ENCODE results near the gene STK10.
"Not testable (repeated sequence)": the region's sequence is repeated elsewhere in the genome, so short reads cannot be mapped to it uniquely, and the experiment has no call there.

STK10 gene

DNA sequence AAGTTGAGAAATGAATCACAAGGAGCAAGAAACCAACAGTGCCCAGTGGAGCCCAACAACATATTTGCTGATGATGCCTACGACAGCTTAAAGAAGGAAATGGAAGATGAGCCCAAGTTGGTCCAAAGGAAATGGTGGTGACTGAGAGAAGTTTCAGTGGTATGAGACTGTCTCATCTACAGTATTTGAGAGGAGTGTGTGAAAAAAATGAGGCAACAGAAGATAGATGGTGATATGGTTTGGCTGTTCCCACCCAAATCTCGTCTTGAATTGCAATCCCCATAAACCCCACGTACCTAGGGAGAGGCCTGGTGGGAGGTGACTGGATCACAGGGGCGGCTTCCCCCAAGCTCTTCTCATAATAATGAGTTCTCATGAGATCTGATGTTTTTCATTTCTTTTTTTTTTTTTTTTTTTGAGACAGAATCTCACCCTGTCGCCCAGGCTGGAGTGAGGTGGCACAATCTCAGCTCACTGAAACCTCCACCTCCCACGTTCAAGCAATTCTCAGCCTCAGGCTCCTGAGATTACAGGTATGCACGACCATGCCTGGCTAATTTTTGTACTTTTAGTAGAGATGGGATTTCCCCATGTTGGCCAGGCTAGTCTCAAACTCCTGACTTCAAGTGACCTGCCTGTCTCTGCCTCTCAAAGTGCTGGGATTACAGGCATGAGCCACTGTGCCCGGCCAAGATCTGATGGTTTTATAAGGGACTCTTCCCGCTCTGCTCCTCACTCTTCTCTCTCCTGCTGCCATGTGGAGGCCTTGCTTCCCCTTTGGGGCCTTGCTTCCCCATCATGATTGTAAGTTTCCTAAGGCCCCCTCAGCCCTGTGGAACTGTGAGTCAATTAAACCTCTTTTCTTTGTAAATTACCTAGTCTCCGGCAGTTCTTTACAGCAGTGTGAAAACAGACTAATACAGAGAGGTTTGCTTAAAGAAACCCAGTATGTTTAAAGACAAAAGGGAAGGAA, 36.2 kb upstream of the STK10 start:
- TF ChIP-seq, protein P1, sequence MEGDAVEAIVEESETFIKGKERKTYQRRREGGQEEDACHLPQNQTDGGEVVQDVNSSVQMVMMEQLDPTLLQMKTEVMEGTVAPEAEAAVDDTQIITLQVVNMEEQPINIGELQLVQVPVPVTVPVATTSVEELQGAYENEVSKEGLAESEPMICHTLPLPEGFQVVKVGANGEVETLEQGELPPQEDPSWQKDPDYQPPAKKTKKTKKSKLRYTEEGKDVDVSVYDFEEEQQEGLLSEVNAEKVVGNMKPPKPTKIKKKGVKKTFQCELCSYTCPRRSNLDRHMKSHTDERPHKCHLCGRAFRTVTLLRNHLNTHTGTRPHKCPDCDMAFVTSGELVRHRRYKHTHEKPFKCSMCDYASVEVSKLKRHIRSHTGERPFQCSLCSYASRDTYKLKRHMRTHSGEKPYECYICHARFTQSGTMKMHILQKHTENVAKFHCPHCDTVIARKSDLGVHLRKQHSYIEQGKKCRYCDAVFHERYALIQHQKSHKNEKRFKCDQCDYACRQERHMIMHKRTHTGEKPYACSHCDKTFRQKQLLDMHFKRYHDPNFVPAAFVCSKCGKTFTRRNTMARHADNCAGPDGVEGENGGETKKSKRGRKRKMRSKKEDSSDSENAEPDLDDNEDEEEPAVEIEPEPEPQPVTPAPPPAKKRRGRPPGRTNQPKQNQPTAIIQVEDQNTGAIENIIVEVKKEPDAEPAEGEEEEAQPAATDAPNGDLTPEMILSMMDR (IDR thresholded peaks at IDR 0.05; ENCODE audit: low read depth, low read length): no peak
- no peak overlapping the region for H3K4me3 ChIP-seq (ENCODE audit: low read depth, low read length)

DNA sequence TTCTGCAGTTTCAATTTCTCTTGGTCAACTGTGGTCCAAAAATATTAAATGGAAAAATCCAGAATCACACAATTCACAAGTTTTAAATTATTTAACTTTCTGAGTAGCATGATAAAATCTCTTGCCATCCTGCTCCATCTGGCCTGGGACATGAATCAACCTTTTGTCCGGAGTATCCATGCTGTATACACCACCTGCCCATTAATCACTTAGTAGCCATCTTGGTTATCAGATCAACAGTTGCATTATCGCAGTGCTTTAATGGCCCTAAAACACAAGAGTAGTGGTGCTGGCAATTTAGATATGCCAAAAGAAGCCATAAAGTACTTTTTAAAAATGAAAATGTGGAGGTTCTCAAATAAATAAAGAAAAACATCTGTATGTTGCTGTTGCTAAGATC, 31.3 kb upstream of the STK10 start:
- TF ChIP-seq, protein P1 (IDR thresholded peaks at IDR 0.05; ENCODE audit: low read depth, low read length): no peak
- H3K4me3 ChIP-seq (ENCODE audit: low read depth, low read length): no peak overlapping the region

DNA sequence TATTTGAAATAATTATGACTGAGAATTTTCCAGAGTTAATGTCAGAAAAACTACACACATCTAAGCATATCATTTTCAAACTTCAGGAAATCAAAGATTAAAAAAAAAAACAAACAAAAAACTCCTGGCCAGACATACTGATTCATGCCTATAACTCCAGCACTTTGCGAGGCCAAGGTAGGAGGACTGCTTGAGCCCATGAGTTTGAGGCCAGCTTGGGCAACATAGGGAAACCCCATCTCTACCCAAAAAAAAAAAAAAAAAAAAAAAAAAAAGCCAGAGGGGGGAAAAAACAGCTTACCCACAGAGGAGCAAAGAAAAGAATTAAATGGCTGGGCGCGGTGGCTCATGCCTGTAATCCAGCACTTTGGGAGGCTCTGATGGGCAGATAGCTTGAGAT, 28.3 kb upstream of the STK10 start:
- H3K4me3 ChIP-seq (ENCODE audit: low read depth, low read length): no peak overlapping the region
- TF ChIP-seq, protein P1 (IDR thresholded peaks at IDR 0.05; ENCODE audit: low read depth, low read length): no peak

DNA sequence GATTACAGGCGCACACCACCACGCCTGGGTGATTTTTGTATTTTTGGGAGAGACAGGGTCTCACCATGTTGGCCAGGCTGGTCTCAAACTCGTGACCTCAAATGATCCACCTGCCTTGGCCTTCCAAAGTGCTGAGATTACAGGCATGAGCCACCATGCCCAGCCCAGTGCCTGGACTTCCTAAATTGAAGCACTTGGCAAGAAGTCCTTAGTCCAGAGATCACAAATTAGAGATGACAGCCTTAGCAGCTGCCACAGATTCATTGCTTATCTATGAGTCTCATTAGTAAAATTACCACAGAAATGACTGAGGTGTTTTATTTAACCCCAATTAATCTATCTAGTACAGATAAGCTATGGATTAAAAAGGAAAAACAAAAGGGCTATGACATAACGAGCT, 25.1 kb upstream of the STK10 start:
- H3K4me3 ChIP-seq (ENCODE audit: low read depth, low read length): no peak overlapping the region
- TF ChIP-seq, protein P1 (IDR thresholded peaks at IDR 0.05; ENCODE audit: low read depth, low read length): no peak

DNA sequence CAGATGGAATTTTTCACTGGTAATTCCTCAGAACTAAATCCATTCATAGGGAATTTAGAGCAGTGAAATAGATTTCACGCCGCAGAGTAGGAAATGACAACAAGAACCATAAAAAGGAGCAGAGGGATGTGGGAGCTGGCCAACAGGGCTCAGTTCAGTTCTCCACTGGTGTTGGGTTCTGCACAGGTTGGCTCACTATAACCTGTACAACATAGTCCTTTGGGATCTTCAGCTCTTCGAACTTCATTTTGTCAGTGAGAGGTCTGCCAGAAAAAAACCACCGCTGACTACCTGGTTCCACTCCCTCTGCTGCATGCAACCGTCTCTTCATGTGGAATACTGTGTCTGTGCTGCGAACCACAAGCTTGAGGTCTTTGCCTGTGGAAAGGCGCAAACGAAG, 23.7 kb upstream of the STK10 start:
- TF ChIP-seq, protein P1 (IDR thresholded peaks at IDR 0.05; ENCODE audit: low read depth, low read length): no peak
- H3K4me3 ChIP-seq (ENCODE audit: low read depth, low read length): no peak overlapping the region

DNA sequence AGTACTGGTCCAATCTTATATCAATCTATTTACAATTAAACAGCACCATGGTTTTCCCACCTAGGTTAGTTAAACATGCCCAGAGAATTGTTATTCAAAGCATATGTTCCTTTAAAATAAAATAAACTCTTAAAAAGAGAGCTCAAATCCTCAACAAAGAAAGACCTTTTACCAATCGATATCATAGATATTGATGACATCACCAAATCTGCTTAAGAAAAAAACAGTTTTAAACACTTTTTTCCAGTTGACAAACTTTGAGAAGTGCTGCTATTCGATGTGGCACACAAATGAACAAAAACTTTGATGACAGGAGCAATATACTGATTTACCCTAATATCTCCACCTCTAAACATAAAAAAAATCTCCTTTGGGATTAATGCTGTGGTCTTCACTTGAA, 21.7 kb upstream of the STK10 start:
- no peak overlapping the region for H3K4me3 ChIP-seq (ENCODE audit: low read depth, low read length)
- TF ChIP-seq, protein P1 (IDR thresholded peaks at IDR 0.05; ENCODE audit: low read depth, low read length): no peak

DNA sequence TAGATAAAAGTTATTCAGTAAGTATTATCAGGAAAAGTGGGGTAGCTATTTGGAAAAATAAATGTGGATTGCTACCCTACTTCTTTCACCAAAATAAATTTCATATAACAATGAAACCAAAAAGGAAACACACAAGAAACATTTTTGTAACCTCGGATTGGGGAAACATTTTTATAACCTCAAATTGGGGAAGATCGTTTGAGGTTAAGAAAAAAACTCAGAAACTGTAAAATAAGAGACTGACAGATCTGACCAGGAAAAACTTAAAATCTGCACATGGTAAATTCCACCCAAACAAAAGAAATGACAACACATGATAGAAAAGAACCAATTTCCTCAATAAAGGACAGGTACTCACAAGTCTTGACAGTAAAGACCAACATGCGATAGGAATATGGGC, 19.5 kb upstream of the STK10 start:
- TF ChIP-seq, protein P1 (IDR thresholded peaks at IDR 0.05; ENCODE audit: low read depth, low read length): no peak
- H3K4me3 ChIP-seq (ENCODE audit: low read depth, low read length): no peak overlapping the region

DNA sequence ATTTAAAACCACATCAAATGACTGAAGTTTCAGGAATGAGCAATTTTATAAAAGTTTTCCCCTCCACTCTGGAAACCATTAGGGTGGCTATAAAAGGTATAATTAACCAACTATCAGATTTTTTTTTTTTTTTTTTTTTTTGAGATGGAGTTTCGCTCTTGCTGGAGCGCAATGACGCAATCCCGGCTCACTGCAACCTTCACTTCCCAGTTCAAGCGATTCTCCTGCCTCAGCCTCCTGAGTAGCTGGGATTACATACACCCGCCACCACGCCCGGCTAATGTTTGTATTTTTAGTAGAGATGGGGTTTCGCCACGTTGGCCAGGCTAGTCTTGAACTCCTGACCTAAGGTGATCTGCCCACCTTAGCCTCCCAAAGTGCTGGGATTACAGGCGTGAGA, 18.0 kb upstream of the STK10 start:
- H3K4me3 ChIP-seq (ENCODE audit: low read depth, low read length): not testable (repeated sequence)

Data from WI38 (cell line).